K562 (cell line): ENCODE measurements around the gene HBM. TPM values are rescaled to one million over a fixed set of nuclear protein-coding genes. Genes with fewer than 3 reads are reported as not detected.

Source experiments
- ATAC-seq: fragments of 200-7000 bp; cut with Tn5 transposase; 3 replicates; pipeline ENCODE4 v1.9.1; 2020; ENCODE audit warnings: moderate library complexity
- BruUV-seq: library from RNA; stranded (reverse); fragments of 400-500 nt; replicated peaks from 2 replicates; lab custom pipeline; 2021; lab: Mats Ljungman, UMichigan
- CTCF ChIA-PET: fragments of 300-600 bp; formaldehyde crosslinking; extraction: SDS; loops from one replicate; lab custom pipeline; 2021; ENCODE audit warnings: low intra/inter-chr PET ratio; lab: Yijun Ruan, JAX
- POLR2A ChIA-PET: fragments of 300-600, 350-650 bp; sonication (Branson Sonifier 250); formaldehyde crosslinking; extraction: SDS; loops from one replicate; lab custom pipeline; 2021; ENCODE audit warnings: antibody characterized with exemption, inconsistent platforms; lab: Yijun Ruan, JAX
- DNase-seq, 4 experiments: peaks; one replicate each; pipeline versions ENCODE4 v3.0.0 to v3.0.0-alpha.2; 2011 to 2018; ENCODE audit warnings: low spot score in 3 of 4, mixed read lengths in 3 of 4; ENCODE audit errors: extremely low read depth in 1 of 4
- FAIRE-seq: peaks from 2 replicates; lab custom pipeline; 2011; peaks lifted over from hg19 to GRCh38; lab: Jason Lieb, UNC
- H2AFZ ChIP-seq: 2 replicates; pipeline ENCODE4 v1.6.0; 2011; ENCODE audit warnings: low read depth, low read length, control low read depth, inconsistent platforms
- H3K27ac ChIP-seq: fragments of 200-600 bp; 3 replicates; pipeline ENCODE4 v1.8.0; 2011; ENCODE audit warnings: low read depth, mild to moderate bottlenecking, control low read depth, inconsistent platforms, low read length, moderate library complexity, mixed read lengths; ENCODE audit errors: extremely low read depth
- H3K27me3 ChIP-seq, 2 experiments: fragments of 300-600 bp in 1 of 2; 2 replicates in 1 of 2; 3 replicates in 1 of 2; pipeline versions ENCODE4 v1.6.0 to v1.8.0; 2011; ENCODE audit warnings: inconsistent platforms in 2 of 2, low read length in 2 of 2, mild to moderate bottlenecking in 1 of 2, mixed read lengths in 1 of 2, moderate library complexity in 1 of 2; ENCODE audit not compliant: control insufficient read depth in 2 of 2, insufficient read depth in 2 of 2
- H3K36me3 ChIP-seq: fragments of 300-600 bp; 3 replicates; pipeline ENCODE4 v1.8.0; 2011; ENCODE audit warnings: mild to moderate bottlenecking, low read length, inconsistent platforms; ENCODE audit not compliant: control insufficient read depth, insufficient read depth
- H3K4me1 ChIP-seq, 2 experiments: fragments of 200-600 bp in 1 of 2; replicated peaks in 1 of 2; 2 replicates in 1 of 2; 3 replicates in 1 of 2; pipeline versions ENCODE4 v1.5.1 to v1.8.0; 2011; ENCODE audit warnings: inconsistent platforms in 2 of 2, low read length in 2 of 2, mild to moderate bottlenecking in 1 of 2, mixed read lengths in 1 of 2, moderate library complexity in 1 of 2; ENCODE audit not compliant: control insufficient read depth in 2 of 2, insufficient read depth in 2 of 2
- H3K4me2 ChIP-seq: 2 replicates; pipeline ENCODE4 v1.6.1; 2011; ENCODE audit warnings: low read length, control low read depth, inconsistent platforms, mixed read lengths; ENCODE audit not compliant: insufficient read depth
- H3K4me3 ChIP-seq: fragments of 200-600 bp; sonication (generic), shearing (Covaris generic); 2 replicates; pipeline ENCODE4 v1.5.1; 2016; ENCODE audit warnings: control low read depth, inconsistent platforms
- H3K79me2 ChIP-seq: fragments of 200-600 bp; 3 replicates; pipeline ENCODE4 v1.8.0; 2011; ENCODE audit warnings: low read length, inconsistent platforms; ENCODE audit not compliant: control insufficient read depth, insufficient read depth
- H3K9ac ChIP-seq, 2 experiments: 2 replicates each; pipeline versions ENCODE4 v1.6.0 to v1.6.1; 2011; ENCODE audit warnings: low read depth in 2 of 2, low read length in 2 of 2, control low read depth in 1 of 2, inconsistent platforms in 1 of 2, mild to moderate bottlenecking in 1 of 2, mixed read lengths in 1 of 2; ENCODE audit not compliant: insufficient read depth in 1 of 2
- H3K9me1 ChIP-seq: one replicate; pipeline ENCODE4 v1.6.0; 2011; ENCODE audit warnings: inconsistent platforms, mild to moderate bottlenecking, low read length, moderate library complexity; ENCODE audit not compliant: control insufficient read depth, insufficient read depth
- H3K9me3 ChIP-seq: replicated peaks from 2 replicates; pipeline ENCODE4 v1.5.1; 2011; ENCODE audit warnings: low read depth, low read length, inconsistent platforms; ENCODE audit not compliant: control insufficient read depth, insufficient read depth
- H4K20me1 ChIP-seq: replicated peaks from 2 replicates; pipeline ENCODE4 v1.6.1; 2011; ENCODE audit warnings: low read length, inconsistent platforms, mixed read lengths; ENCODE audit not compliant: control insufficient read depth, insufficient read depth
- ASH1L ChIP-seq: fragments of 450-650 bp; IDR thresholded peaks from 2 replicates; pipeline ENCODE4 v1.6.1; 2018; ENCODE audit warnings: borderline replicate concordance, mild to moderate bottlenecking, low read depth; ENCODE audit not compliant: partially characterized antibody
- CUX1 ChIP-seq: fragments of 200-800 bp; sonication (Bioruptor generic); IDR thresholded peaks from 2 replicates; pipeline ENCODE4 v1.6.1; 2016; ENCODE audit warnings: missing genetic modification characterization, missing compliant biosample characterization
- E4F1 ChIP-seq: fragments of 250-450 bp; sonication (Bioruptor Pico); IDR thresholded peaks from 2 replicates; pipeline ENCODE4 v1.5.0; 2021; ENCODE audit warnings: mild to moderate bottlenecking, borderline replicate concordance
- EHMT2 ChIP-seq: fragments of 450-650 bp; IDR thresholded peaks from 2 replicates; pipeline ENCODE4 v1.6.1; 2018; ENCODE audit warnings: antibody characterized with exemption
- FOXK1 ChIP-seq: sonication (generic); formaldehyde crosslinking; IDR thresholded peaks from 2 replicates; pipeline ENCODE4 v1.8.0; 2022; ENCODE audit warnings: missing genetic modification reagents, mild to moderate bottlenecking, borderline replicate concordance
- FOXK2 ChIP-seq, 2 experiments: fragments of 450-650 bp; IDR thresholded peaks in 1 of 2; conservative IDR thresholded peaks in 1 of 2; 2 replicates each; pipeline ENCODE4 v1.6.1; 2016; ENCODE audit warnings: low read depth in 2 of 2, mild to moderate bottlenecking in 1 of 2
- GATA2 ChIP-seq: sonication (generic); formaldehyde crosslinking; IDR thresholded peaks from 2 replicates; pipeline ENCODE4 v1.4.0; 2020; ENCODE audit warnings: mild to moderate bottlenecking, missing genetic modification reagents
- HDAC2 ChIP-seq: fragments of 450-650 bp; IDR thresholded peaks from 2 replicates; pipeline ENCODE4 v1.6.1; 2016; ENCODE audit warnings: mild to moderate bottlenecking
- HDGF ChIP-seq: fragments of 450-650 bp; IDR thresholded peaks from 2 replicates; pipeline ENCODE4 v1.6.1; 2016
- MIER1 ChIP-seq: fragments of 450-650 bp; IDR thresholded peaks from 2 replicates; pipeline ENCODE4 v1.6.1; 2016; ENCODE audit warnings: antibody characterized with exemption, mild to moderate bottlenecking, low read depth
- POLR3A ChIP-seq: IDR thresholded peaks from 2 replicates; pipeline ENCODE4 v1.6.1; 2011; ENCODE audit warnings: borderline replicate concordance, mild to moderate bottlenecking, moderate library complexity; ENCODE audit not compliant: insufficient read length, insufficient read depth; ENCODE audit errors: extremely low read depth
- ZBTB7A ChIP-seq: IDR thresholded peaks from 2 replicates; pipeline ENCODE4 v1.6.1; 2011; ENCODE audit warnings: low read depth, mild to moderate bottlenecking, low read length, moderate library complexity, borderline replicate concordance; ENCODE audit not compliant: control insufficient read depth
- ZNF384 ChIP-seq: IDR thresholded peaks from 2 replicates; pipeline ENCODE4 v1.6.1; 2012; ENCODE audit warnings: low read depth, low read length, improper control_type of control experiment
- WGBS: fragments of 100-300 bp; shearing (Covaris generic); methylation state at CpG from one replicate; pipeline ENCODE4 v1.1.6; 2016; ENCODE audit warnings: low coverage, mixed read lengths; ENCODE audit not compliant: insufficient coverage; ENCODE audit errors: missing lambda C conversion rate; 5-methylcytosine and 5-hydroxymethylcytosine counted together
- in situ Hi-C: fragments of 300-500 bp; cut with MboI; formaldehyde crosslinking; loops from 4 replicates; pipeline ENCODE4 v1.15.0; 2018; ENCODE audit warnings: inconsistent platforms, mixed read lengths
- intact Hi-C: fragments of 100-400 bp; cut with micrococcal nuclease; formaldehyde crosslinking; loops from 2 replicates; pipeline ENCODE4 v1.14.2; 2022
- polyA plus RNA-seq, 8 experiments: library from polyadenylated mRNA; depleted of rRNA in 4 of 8; stranded (reverse) in 5 of 8; unstranded in 3 of 8; fragments of >200 nt; fragmentation: Nextera tagmentation in 2 of 8; fragmentation: Illumina TruSeq in 1 of 8; extraction: Ambion mirVana in 2 of 8; extraction: Trizol in 1 of 8; gene quantifications; 2 replicates each; pipeline versions ENCODE4 v1.2.1 to v1.2.3, GENCODE V29; 2011 to 2014; ENCODE audit warnings: inconsistent platforms in 1 of 8, missing spikeins in 1 of 8
- total RNA-seq, 7 experiments: library from RNA; depleted of rRNA in 6 of 7; stranded (reverse); fragments of >200 nt in 6 of 7; fragmentation: Illumina TruSeq in 2 of 7; extraction: Trizol in 2 of 7; gene quantifications; 2 replicates each; pipeline versions ENCODE4 v1.2.1 to v1.2.3, GENCODE V29; 2011 to 2021; ENCODE audit warnings: low replicate concordance in 1 of 7

HBM gene
- total and polyA plus RNA-seq, 9 of the 15 experiments (the other 6 are each of a cell fraction or from before 2014, with no cell fraction given): not detected

- peaks cover 36% of the 10 kb centered on the region for H3K79me2 ChIP-seq
- ChIA-PET CTCF (no interaction called here), POLR2A (no interaction called here)
- H4K20me1 ChIP-seq: no peaks in the 10 kb centered on the region
- peaks cover 21 to 46% of the 10 kb centered on the region in 2 experiments; a peak in 4 of 5 replicates for H3K4me1 ChIP-seq
- in situ Hi-C loops: no loop called here
- BruUV-seq: no TSS peak
- 15% methylated on average over 7 of the region's 8 CpGs for WGBS
- intact Hi-C loops: no loop called here
- H3K9me1 ChIP-seq: no peaks in the 10 kb centered on the region
- no peak for FAIRE-seq
- no peaks in the 10 kb centered on the region for H3K9me3 ChIP-seq
- no peak overlapping the region for H3K4me3 ChIP-seq
- H3K4me2 ChIP-seq: peak overlapping the region; percentile 52
- no peaks in the 10 kb centered on the region for H3K27me3 ChIP-seq
- peak in 2 of 4 experiments; percentile 10 to 51 for DNase-seq
- no peak overlapping the region for H2AFZ ChIP-seq
- peaks cover 18% of the 10 kb centered on the region; the same call in 2 of the 3 replicates for H3K36me3 ChIP-seq
- ATAC-seq: no peak
- peak overlapping the region in 1 of 2 experiments; percentile 54; a peak in 1 of 4 replicates for H3K9ac ChIP-seq
- no peak overlapping the region for H3K27ac ChIP-seq
- 0 out of 2 replicates have a peak, but pooled peaks have one; percentile 26 for TF ChIP-seq HDAC2
- 0 out of 2 replicates have a peak, but pooled peaks have one; percentile 75 for TF ChIP-seq HDGF
- no peak for TF ChIP-seq E4F1 (CRISPR knock-in tag)
- no peak for TF ChIP-seq GATA2
- TF ChIP-seq FOXK2 (conservative IDR thresholded peaks at IDR 0.05 in 1 of 2, IDR thresholded peaks at IDR 0.05 in 1 of 2; ENCODE audit: low read depth in 2 of 2): 0 out of 4 replicates have a peak, but pooled peaks of 1 of the 2 experiments have one; percentile 23
- no peak for TF ChIP-seq FOXK1
- TF ChIP-seq ASH1L: peak; percentile 15
- TF ChIP-seq ZNF384: peak; percentile 69
- TF ChIP-seq EHMT2: peak; percentile 48
- TF ChIP-seq CUX1 (CRISPR knock-in tag): no peak
- no peak for TF ChIP-seq ZBTB7A
- 0 out of 2 replicates have a peak, but pooled peaks have one; percentile 44 for TF ChIP-seq MIER1
- TF ChIP-seq POLR3A: no peak
These were observed 9.5 kb downstream of the HBM start for GRCh38 chr16:175011-175949.
